GM19043 (cell line): ENCODE data around the gene AFF4.
"Not testable (repeated sequence)": the region's sequence is repeated elsewhere in the genome, so short reads cannot be mapped to it uniquely, and the experiment has no call there.

Experiments used
- ATAC-seq: cut with Tn5 transposase; IDR thresholded peaks from one replicate; pipeline ENCODE4 v1.9.1; 2021; ENCODE audit warnings: low read depth; ENCODE audit not compliant: unreplicated experiment

Gene AFF4

DNA sequence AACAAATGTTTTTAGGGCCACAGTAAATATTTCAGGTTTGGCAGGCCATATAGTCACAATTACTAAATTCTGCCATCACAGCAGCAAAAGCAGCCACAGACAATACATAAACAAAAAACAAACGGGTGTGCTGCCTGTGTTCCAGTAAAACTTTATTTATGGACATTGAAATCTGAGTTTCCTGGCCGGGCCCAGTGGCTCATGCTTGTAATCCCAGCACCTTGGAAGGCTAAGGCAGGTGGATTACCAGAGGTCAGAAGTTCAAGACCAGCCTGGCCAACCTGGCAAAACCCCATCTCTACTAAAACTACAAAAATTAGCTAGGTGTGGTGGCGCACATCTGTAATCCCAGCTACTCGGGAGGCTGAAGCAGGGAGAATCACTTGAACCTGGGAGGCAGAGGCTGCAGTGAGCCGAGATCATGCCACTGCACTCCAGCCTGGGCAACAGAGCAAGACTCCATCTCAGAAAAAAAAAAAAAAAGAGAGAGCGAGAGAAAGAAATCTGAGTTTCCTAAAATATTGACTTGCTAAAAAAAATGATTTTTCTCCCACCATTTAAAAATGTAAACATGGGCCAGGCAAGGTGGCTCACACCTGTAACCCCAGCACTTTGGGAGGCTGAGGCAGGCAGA is 7.2 kb downstream of the AFF4 start:
- not testable (repeated sequence) for ATAC-seq

DNA sequence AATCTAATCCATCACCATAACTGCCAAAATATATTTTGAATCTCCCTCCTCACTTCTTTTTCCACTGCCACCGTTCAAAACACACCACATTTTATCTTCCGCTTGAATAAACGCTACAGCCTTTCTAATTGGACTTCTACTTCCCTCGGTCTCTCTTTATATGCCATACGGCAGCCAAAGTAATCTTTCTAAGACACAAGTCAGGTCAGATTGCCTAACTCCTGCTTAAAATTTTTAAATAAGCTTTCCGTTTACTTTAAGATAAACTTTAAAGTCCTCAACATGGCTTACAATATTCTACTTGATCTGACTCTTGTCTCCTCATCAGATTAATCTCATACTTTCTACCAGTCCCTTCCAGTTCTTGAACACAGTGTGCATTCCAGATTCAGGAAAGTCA is 9.7 kb downstream of the AFF4 start:
- no peak for ATAC-seq

DNA sequence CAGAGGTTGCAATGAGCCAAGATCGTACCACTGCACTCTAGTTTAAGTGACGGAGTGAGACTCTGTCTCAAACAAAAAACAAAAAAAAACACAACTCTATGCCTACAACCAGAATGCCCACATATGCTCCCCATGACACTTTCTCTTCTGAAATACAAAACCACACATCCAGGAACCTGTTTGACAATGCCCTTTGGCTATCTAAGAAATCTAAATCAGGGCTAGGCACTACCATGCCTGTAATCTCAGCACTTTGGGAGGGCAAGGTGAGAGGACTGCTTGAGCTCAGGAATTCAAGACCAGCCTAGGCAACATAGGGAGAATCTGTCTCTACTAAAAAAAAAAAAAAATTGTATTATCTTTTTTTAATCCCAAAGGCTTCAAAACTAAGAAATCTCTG is 10.6 kb downstream of the AFF4 start:
- no peak for ATAC-seq

DNA sequence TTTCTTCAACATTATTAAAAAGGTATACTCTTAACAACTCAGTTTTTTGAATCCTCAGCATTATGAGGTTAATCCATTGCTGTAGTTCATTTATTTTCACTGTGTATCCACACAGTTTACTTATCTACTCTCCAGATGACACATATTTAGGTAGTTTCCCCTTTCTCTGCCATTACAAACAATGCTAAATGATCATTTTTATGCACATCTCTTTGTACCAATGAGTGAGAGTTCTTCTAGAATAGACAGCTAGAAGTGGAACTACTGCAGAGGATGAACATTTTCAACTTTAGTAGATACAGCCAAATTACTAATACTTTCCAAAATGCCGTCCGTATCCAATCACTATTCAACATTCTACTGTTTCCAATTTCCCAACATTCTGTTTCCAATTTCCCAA is 11.5 kb downstream of the AFF4 start:
- no peak for ATAC-seq

DNA sequence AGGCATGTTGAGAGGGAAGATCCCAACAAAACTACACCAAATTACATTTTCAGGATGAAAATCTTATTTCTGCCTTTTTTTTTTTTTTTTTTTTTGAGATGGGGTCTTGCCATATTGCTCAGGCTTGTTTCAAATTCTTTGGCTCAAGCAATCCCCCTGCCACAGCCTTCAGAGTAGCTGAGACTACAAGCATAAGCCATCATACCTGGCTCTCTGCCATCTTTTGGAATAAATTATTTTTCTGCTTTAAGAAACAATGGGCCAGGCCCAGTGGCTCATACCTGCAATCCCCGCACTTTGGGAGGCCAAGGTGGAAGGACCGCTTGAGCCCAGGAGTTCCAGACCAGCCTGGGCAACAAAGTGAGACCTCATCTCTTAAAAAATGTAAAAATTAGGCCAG is 14.3 kb downstream of the AFF4 start:
- no peak for ATAC-seq

DNA sequence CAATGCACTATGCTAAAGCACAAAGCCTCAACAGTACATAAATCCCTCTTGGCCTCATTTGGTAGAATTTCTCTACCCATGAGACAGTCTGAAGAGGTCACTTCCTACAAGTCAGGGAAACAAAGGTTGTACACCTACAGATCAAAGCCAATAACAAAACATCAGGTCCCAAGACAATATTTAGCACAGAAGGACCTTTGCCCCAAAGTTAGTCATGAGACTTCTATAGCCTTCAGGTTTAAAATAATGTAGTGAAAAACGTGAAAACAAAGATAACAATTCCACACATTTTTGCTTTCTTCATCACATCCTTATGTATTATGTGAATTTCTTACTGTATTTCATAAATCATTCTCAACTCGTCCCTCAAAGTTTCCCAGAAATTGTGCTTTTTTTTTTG is 15.8 kb downstream of the AFF4 start:
- ATAC-seq: no peak

DNA sequence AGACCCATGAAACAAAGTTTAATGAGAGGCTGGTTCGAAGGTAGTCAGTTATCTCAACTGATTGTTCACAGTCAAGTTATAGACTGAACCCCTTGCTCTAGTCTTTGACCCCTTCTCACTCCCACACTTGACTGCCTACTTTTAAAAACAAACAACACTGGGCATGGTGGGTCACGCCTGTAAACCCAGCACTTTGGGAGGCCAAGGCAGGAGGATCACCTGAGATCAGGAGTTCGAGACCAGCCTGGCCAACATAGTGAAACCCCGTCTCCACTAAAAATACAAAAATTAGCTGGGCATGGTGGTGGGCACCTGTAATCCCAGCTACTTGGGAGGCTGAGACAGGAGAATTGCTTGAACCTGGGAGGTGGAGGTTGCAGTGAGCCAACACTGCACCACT is 18.1 kb downstream of the AFF4 start:
- not testable (repeated sequence) for ATAC-seq

DNA sequence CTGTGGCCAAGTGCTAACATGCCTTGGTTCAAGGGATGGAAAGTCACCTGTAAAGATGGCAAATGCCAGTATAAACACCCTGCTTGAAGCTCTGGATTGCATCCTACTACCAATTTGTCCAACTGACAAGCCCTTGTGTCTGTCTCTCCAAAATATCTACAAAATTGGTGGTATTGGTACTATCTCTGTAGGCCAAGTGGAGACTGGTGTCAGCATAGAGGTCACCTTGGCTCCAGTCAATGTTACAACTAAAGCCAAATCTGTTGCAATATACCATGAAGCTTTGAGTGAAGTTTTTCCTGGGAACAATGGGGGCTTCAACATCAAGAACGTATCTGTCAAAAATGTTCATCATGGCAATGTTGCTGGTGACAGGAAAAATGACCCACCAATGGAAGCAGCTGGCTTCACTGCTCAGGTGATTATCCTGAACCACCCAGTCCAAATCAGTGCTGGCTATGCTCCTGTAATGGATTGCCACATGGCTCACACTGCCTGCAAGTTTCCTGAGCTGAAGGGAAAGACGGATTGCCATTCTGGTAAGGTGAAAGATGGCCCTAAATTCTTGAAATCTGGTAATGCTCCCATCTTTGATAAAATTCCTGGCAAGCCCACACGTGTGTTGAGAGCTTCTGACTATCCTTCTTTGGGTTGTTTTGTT is 19.9 kb downstream of the AFF4 start:
- ATAC-seq: no peak

DNA sequence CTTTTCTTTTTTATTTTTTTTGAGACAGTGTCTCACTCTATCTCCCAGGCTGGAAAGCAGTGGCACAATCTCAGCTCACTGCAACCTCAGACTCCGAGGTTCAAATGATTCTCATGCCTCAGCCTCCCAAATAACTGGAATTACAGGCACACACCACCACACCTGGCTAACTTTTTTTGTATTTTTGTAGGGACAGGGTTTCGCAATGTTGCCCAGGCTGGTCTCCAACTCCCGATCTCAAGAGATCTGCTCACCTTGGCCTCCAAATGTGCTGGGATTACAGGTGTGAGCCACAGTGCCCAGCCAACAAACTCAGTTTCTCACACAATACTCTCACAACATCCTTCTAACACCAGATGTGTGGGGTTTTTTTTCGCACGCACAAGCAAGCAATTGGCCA is 22.1 kb downstream of the AFF4 start:
- ATAC-seq: no peak

DNA sequence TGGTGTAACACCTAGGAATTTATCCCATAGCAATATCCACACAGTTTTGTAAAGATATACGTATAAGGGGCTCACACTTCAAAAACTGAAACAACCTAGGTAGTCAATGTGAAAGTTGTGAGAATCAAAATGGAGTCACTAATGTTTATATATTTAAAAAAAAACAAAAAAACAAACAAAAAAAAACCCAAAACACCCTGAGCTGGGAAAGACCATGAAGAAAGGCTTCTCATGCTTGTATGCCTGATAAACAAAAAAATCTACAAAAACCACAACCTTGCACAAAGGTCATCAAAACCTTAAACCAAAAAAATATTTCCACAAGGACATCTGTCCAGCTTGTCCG is 35.4 kb downstream of the AFF4 start:
- ATAC-seq: no peak

DNA sequence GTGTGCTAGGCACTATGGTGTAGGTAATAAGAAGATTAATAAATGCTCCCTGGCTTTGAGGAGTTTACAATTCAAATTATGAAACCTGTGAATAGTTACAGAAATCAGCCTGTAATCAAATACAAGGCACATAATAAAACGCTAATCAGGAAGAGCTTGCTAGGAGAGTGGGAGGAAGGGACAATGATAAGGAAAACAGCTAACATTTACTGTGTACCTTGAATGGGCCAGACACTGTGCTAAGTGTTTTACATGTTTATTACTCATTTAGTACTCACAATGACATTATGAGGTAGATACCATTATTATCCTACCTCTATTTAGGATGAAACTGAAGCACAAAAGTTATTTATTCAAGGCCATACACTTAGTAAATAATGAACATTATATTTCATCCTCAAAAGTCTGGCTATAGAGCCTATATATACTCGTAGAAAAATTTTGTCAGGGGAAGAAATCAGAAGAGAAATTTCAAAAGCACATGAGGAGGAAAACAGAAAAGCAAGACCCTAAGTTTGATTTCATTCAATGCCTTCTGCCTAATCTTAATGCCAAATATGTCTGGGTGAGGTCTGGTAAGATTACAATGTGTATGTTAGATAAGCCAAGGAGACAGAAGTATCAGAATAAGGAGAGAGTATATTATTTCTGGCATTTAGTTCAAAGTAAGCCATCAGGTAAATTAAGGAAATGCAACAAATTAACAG is 35.9 kb downstream of the AFF4 start:
- ATAC-seq: no peak

DNA sequence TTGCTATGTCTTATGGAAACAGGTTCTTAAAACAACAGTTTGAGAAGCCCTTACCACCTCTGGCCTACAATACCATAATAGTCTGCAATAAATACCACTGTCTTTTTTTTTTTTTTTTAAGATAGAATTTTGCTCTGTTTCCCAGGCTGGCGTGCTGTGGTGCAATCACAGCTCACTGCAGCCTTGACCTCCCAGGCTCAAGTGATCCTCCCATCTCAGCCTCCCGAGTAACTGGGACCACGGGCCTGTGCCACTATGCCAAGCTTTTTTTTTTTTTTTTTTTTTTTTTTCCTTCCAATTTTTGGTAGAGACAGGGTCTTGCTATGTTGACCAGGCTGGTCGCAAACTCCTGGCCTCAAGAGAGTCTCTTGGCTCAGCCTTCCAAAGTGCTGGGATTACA is 37.0 kb downstream of the AFF4 start:
- ATAC-seq: no peak

DNA sequence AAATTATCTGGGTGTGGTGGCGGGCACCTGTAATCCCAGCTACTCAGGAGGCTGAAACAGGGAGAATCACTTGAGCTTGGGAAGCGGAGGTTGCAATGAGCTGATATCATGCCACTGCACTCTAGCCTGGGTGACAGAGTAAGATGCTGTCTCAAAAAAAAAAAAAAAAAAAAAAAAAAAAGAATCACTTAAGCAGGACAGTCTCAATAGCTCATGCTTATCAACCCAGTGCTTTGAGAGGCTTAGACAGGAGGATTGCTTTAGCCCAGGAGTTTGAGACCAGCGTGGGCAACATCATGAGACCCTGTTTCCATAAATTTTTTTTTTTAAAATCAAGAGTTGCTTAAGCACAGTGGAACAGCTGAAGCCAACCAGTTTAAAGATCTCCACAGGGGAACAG is 47.3 kb downstream of the AFF4 start:
- no peak for ATAC-seq

DNA sequence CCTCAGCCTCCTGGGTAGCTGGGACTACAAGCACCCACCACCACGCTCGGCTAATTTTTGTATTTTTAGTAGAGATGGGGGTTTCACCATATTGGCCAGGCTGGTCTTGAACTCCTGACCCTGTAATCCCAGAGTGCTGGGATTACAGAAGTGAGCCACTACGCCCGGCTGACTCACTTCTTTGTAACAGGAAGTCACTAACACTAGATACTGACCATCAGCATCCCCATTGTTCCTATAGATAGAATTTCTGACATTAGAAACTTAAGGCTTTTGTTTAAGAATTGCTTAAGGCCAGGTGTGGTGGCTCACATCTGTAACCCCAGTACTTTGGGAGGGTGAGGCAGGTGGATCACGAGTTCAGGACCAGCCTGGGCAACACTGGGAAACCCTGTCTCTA is 47.8 kb downstream of the AFF4 start:
- ATAC-seq: no peak

DNA sequence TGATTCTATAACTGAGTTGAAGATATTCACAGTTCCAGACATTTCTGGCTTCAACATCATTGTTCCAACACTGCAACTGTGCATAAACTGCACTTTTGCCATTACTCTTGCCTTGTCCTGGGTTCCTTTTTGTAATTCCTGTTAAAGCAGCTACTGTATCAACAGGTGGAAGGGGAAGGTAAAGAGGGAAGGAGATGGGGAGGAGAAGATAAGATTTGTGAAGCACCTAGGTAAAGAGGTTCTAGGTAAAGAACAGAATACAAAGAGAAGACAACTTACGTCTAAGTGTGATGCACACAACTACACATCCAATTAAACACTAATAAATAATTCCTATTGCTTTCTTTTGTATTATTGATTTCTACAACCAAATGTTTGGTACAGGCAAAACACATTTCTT is 53.7 kb downstream of the AFF4 start:
- no peak for ATAC-seq

DNA sequence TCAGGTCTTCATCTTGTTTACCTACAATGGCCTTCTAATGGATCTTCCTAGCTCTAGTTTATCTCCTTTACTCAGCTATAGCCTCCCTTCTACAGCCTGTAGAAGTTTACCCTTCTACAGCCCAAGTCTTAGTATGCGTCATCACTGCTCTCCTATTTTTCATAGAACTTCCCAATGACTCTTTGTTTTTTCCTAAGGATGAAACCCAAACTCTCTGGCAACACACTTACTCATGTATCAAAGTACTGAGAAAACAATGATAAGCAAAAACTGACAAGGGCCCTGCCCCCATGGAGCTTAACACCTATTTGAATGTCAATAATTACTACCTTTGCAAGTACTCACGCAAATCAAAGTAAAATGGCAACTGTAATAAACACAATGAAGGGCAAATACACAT is 56.3 kb downstream of the AFF4 start:
- ATAC-seq: no peak

DNA sequence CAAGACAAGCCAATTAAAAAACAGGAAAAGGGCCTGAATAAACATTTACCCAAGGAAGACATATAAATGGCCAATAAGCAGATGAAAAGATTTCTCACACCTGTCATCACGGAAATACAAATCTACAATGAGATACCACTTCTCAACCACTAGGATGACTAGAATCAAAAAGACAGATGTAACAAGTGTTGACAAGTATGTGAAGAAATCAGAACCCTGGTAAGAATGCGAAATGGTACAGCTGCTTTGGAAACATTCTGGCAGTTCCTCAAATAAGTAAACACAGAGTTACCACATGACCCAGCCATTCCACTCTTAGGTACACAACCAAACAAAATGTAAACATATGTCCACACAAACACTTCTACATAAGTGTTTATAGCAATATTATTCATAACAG is 57.5 kb downstream of the AFF4 start:
- ATAC-seq: no peak

DNA sequence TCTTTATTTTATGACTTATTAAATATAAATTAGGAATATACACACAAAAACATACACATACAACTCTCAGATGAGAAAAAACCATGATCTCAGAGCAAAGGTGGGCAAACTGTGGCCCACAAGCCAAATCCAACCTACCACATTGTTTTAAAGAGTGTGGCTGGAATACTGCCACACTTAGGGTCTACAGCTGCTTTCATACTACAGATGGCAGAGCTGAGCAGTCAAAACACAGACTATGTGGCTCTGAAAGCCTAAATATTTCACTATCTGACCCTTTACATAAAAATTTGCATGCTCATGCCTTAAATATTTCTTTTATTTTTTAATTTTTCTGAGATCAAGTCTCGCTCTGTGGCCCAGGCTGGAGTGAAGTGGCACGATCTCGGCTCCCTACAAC is 61.7 kb downstream of the AFF4 start:
- ATAC-seq: no peak

DNA sequence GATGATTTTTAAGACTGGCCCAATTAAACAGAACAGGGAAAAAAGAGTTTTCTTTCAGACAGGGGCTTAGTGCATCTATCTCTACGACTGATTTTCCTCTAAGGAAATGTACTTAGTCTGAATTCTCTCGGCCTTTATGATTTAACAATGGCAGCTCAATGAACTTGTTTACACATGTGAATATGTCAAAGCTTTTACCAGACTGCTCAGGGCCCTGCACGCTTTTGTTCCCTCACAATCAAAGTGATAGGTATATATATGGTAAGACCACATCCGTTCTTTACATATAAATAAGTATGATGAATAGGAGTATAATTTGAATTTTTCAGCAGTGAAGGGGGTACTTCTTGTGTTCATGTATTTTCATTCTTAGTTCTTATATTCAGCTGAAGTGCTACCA is 62.4 kb downstream of the AFF4 start:
- no peak for ATAC-seq

DNA sequence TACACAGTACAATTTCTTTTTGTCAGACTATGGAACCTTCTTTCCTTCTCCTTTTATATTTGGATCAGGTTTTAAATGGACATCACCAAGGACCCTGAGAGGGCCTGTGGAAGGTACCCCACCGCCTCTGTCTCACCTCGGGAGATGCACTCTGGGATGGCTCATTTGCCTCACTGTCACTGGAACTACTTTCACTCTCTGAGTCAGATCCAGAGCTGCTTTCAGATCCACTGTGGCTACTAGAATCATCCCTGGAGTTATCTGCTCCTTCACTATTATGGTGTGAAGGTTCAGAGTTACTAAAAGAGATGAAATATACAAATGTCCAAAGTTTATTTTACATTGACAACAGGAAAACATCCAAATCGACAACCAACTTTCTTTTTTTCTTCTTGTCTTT is 65.3 kb downstream of the AFF4 start:
- ATAC-seq: no peak

DNA sequence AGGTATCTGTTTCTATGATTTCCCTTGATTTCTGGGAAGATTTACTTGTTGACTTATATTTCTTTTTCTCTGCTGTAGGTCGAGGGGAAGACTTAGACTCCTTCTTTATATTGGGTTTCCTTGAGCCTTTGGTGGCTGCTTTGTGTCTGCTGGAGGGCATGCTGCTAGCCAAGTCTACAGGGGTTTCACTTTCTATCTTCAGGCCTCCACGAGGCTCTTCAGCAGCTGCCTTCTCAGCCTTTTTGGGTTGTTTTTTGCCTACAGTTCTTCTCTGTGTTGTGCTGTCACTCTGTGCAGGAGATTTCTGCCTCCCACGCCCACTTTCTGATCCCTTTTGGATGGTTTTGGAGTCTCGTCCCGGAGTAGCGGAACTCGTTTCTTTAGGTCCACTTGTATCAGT is 66.7 kb downstream of the AFF4 start:
- ATAC-seq: no peak

DNA sequence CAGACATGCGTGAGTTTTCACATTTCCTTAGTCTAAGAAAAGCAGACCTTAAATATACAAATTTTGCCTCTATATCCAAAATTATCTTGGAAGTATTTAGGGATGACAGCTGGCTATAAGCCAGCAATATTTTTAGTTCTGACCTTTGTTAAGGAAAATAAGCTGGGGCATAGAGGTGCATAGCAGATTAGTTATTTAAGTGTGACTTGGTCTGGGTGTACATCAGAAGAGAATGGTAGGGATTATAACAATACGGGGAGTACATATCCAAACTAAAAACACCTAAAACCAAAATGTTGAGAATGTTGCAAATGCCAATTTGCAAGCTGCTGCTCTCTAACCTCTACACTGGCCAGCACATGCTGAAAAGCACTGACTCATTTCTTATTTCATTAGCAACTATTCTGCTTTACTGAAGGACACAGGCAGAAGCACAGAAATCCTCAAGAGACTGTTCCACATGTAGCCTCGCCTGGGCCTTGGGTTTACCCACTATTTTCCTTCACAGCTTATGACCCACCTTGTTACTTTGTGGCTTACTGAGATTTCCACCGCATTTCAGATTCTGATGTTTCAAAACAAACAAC is 67.6 kb downstream of the AFF4 start:
- ATAC-seq: no peak
